ENCODE data around the gene PRKAG3.

PRKAG3 gene

GRCh38 chr2:218812861-218813260 is 18.7 kb downstream of the PRKAG3 start:
- no peak for DNase-seq

- no peak for DNase-seq
These were observed 19.3 kb downstream of the PRKAG3 start for GRCh38 chr2:218812096-218812815.

- no peak for DNase-seq
These were observed 20.2 kb downstream of the PRKAG3 start for GRCh38 chr2:218811382-218811781.

GRCh38 chr2:218810256-218810655 is 21.3 kb downstream of the PRKAG3 start:
- DNase-seq = no peak

- DNase-seq = no peak
These were observed 22.1 kb downstream of the PRKAG3 start for GRCh38 chr2:218809515-218809914.

GRCh38 chr2:218807626-218808025 is 24.0 kb downstream of the PRKAG3 start:
- no peak for DNase-seq

GRCh38 chr2:218806346-218806978 is 25.1 kb downstream of the PRKAG3 start:
- DNase-seq = peak in 1 of 2 donors; percentile 14

- DNase-seq = no peak
These were observed 26.0 kb downstream of the PRKAG3 start for GRCh38 chr2:218805627-218806026.

GRCh38 chr2:218804817-218805216 is 26.8 kb downstream of the PRKAG3 start:
- DNase-seq = no peak

- no peak for DNase-seq
These were observed 29.1 kb downstream of the PRKAG3 start for GRCh38 chr2:218802386-218802994.

GRCh38 chr2:218799990-218800389 is 31.6 kb downstream of the PRKAG3 start:
- DNase-seq = no peak

GRCh38 chr2:218798767-218799504 is 32.7 kb downstream of the PRKAG3 start:
- DNase-seq = no peak

GRCh38 chr2:218796691-218797090 is 34.9 kb downstream of the PRKAG3 start:
- no peak for DNase-seq

- DNase-seq = no peak
These were observed 39.2 kb downstream of the PRKAG3 start for GRCh38 chr2:218792433-218792832.

GRCh38 chr2:218788529-218789255 is 42.9 kb downstream of the PRKAG3 start:
- no peak for DNase-seq

- DNase-seq = no peak
These were observed 45.5 kb downstream of the PRKAG3 start for GRCh38 chr2:218786133-218786532.

GRCh38 chr2:218785103-218785502 is 46.5 kb downstream of the PRKAG3 start:
- DNase-seq = no peak

GRCh38 chr2:218783688-218784087 is 47.9 kb downstream of the PRKAG3 start:
- no peak for DNase-seq

- DNase-seq = no peak
These were observed 49.1 kb downstream of the PRKAG3 start for GRCh38 chr2:218782528-218782844.

- DNase-seq = no peak
These were observed 49.7 kb downstream of the PRKAG3 start, which contains the start of gene CYP27A1 for GRCh38 chr2:218781691-218782527. Gene CYP27A1, plus strand, starts transcription at chr2:218782147. Its CDS starts 36 bp downstream, at chr2:218782183.

GRCh38 chr2:218780851-218781690 is 50.5 kb downstream of the PRKAG3 start:
- DNase-seq = no peak

All from bone marrow (tissue), 2 donors.